Endothelial cell (in vitro differentiated cells): ENCODE data around the gene METTL21C. TPM values are rescaled to one million over a fixed set of nuclear protein-coding genes. Genes with fewer than 3 reads are reported as not detected.
A peak's percentile ranks its signal among the peaks of the same experiment; 100 is the strongest.

Experiments used
- DNase-seq: peaks from one replicate; pipeline ENCODE4 v3.0.0; 2021; ENCODE audit warnings: low spot score
- H3K27ac Mint-ChIP-seq: one replicate; pipeline ENCODE4 v1.8.0; 2021; ENCODE audit warnings: mixed read lengths, inconsistent platforms; ENCODE audit not compliant: unreplicated experiment
- H3K27me3 Mint-ChIP-seq: one replicate; pipeline ENCODE4 v1.8.0; 2021; ENCODE audit warnings: mild to moderate bottlenecking, moderate library complexity, mixed read lengths, inconsistent platforms; ENCODE audit not compliant: unreplicated experiment
- H3K36me3 Mint-ChIP-seq: one replicate; pipeline ENCODE4 v1.8.0; 2021; ENCODE audit warnings: mild to moderate bottlenecking, low read depth, mixed read lengths, inconsistent platforms; ENCODE audit not compliant: unreplicated experiment
- H3K4me1 Mint-ChIP-seq: one replicate; pipeline ENCODE4 v1.8.0; 2021; ENCODE audit warnings: mild to moderate bottlenecking, mixed read lengths, inconsistent platforms; ENCODE audit not compliant: unreplicated experiment
- H3K4me3 Mint-ChIP-seq: one replicate; pipeline ENCODE4 v1.8.0; 2021; ENCODE audit warnings: mild to moderate bottlenecking, mixed read lengths, inconsistent platforms; ENCODE audit not compliant: unreplicated experiment
- H3K9me3 Mint-ChIP-seq: one replicate; pipeline ENCODE4 v1.8.0; 2021; ENCODE audit warnings: mixed read lengths, inconsistent platforms; ENCODE audit not compliant: unreplicated experiment
- long read RNA-seq: library from polyadenylated mRNA; unstranded; transcript quantifications from one replicate; pipeline ENCODE4 v2.0.0, GENCODE V29; 2020; ENCODE audit not compliant: unreplicated experiment
- total RNA-seq: library from RNA; stranded (reverse); fragmentation: NEBNext Ultra II Directional; extraction: Animal tissue kit (Norgen Biotek cat#: 25700); gene quantifications from one replicate; pipeline ENCODE4 v1.2.1, GENCODE V29; 2021; ENCODE audit not compliant: unreplicated experiment
- TF ChIP-seq, protein P1 (sequence below): fragments of 200-600 bp; sonication (generic); IDR thresholded peaks from one replicate; pipeline ENCODE4 v1.5.0; 2021; ENCODE audit warnings: antibody characterized with exemption; ENCODE audit not compliant: unreplicated experiment

METTL21C gene
- total RNA-seq: not detected
- long read RNA-seq: 0 reads

DNA sequence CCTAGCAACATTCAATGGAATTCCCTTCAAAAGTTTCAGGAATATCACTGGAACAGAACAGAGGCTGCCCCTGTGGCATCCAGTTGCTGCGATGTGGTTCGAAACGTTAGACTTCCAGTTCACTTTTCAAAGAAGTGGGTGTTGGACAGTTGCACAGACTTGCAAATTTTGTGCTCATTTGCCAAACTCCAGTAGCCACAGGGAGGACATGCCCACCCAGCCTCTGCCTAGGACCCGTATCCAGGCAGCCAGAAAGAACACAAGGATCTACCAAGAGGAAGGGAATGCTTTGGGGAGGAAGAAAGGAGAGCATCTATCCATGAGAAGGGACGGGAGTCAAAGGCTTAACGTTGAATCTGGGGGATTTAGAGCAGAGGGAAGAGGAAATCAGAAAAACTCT lies at the start of gene METTL21C:
Gene METTL21C, minus strand, starts transcription at position 108 of the 400 bp plus-strand sequence. CDS start 546 bp downstream, outside the sequence.
- H3K9me3 Mint-ChIP-seq: no peaks in the 10 kb centered on the region
- peaks cover 10% of the 10 kb centered on the region for H3K27me3 Mint-ChIP-seq
- H3K4me1 Mint-ChIP-seq: peaks cover 20% of the 10 kb centered on the region
- H3K4me3 Mint-ChIP-seq: no peak within 1 kb of the TSS
- H3K27ac Mint-ChIP-seq: peak within 1 kb of the TSS; percentile 9
- TF ChIP-seq, protein P1, sequence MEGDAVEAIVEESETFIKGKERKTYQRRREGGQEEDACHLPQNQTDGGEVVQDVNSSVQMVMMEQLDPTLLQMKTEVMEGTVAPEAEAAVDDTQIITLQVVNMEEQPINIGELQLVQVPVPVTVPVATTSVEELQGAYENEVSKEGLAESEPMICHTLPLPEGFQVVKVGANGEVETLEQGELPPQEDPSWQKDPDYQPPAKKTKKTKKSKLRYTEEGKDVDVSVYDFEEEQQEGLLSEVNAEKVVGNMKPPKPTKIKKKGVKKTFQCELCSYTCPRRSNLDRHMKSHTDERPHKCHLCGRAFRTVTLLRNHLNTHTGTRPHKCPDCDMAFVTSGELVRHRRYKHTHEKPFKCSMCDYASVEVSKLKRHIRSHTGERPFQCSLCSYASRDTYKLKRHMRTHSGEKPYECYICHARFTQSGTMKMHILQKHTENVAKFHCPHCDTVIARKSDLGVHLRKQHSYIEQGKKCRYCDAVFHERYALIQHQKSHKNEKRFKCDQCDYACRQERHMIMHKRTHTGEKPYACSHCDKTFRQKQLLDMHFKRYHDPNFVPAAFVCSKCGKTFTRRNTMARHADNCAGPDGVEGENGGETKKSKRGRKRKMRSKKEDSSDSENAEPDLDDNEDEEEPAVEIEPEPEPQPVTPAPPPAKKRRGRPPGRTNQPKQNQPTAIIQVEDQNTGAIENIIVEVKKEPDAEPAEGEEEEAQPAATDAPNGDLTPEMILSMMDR: no peak
- H3K36me3 Mint-ChIP-seq: peaks cover 15% of the 10 kb centered on the region
- DNase-seq: no peak

DNA sequence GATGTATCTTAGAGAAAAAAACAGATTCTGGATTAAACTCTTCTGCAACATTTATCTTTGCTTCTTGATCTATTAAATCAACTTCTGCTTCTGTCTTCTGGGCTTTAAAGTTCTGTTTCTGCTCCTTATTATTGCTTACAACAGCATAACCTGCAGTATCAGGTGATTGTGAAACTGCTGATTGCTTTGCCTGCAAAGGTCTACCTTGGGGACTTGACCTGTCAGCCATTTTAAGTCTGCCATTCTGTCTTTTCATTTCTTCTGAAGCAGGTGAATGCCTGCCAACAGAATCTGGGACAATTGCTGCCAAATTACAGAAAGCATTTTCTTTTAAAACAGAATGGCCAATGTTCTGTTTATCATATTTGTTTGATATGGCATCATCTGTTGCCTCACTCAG lies 47.7 kb upstream of the METTL21C start:
- no peak overlapping the region for H3K27ac Mint-ChIP-seq
- H3K36me3 Mint-ChIP-seq: no peaks in the 10 kb centered on the region
- TF ChIP-seq, protein P1: no peak
- H3K4me3 Mint-ChIP-seq: no peak overlapping the region
- DNase-seq: no peak
- no peaks in the 10 kb centered on the region for H3K27me3 Mint-ChIP-seq
- H3K9me3 Mint-ChIP-seq: no peaks in the 10 kb centered on the region
- H3K4me1 Mint-ChIP-seq: no peaks in the 10 kb centered on the region

DNA sequence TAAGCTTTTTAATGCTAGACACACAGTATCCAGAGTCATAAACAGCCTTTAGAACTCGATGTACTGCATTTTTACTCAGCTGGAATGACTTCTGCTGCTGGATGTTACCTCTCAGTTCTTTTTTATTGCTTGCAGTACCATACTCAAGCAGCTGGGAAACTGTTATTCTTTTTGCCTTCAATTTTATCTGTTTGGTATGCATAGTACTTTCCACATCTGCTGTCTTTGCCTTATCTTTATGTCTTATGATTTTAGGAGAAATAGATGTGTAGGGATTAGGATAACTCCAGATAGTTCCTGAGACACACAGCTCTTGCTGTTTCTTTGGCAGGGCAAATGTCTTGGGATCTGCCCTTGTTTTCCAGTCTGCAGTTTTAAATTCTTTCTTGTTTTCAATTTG lies 47.3 kb upstream of the METTL21C start:
- no peaks in the 10 kb centered on the region for H3K27me3 Mint-ChIP-seq
- H3K4me1 Mint-ChIP-seq: no peaks in the 10 kb centered on the region
- H3K36me3 Mint-ChIP-seq: no peaks in the 10 kb centered on the region
- no peak for DNase-seq
- no peak overlapping the region for H3K27ac Mint-ChIP-seq
- no peak overlapping the region for H3K4me3 Mint-ChIP-seq
- H3K9me3 Mint-ChIP-seq: no peaks in the 10 kb centered on the region
- TF ChIP-seq, protein P1: no peak

DNA sequence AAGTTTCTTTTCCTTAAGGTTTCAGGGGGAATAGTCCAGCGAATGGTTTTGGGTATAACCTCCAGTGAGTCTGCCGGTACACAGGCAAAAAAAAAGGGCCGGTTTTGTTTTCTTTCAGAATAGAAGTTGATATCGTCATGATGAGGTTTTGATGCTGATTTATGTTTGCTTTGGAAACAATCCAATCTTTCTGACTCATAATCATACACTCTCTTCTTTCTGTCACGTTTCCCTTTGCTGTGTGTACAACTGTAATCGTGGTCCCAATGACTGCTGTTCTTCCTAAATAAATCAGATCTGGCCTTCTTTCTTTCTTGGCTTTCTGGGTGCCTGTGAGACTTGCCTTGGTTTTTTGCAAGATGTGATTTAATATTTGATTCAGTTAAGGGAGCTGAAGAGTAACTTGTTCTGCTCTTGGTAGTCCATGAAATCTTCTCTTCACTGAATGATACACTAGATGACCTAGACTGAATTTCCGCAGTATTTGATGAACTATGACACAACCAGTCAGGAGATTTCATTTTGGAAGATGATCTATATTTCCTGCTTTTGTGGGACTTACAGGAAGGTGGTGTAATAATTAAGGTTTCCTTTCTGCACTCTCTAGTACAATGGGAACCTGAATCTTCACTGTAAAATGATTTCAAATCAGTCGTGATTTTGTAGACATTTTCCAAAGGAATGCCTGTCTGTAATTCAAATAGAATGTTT lies 34.9 kb upstream of the METTL21C start:
- Mint-ChIP-seq H3K4me1 (peaks cover 3% of the 10 kb centered on the region), H3K36me3 (no peaks in the 10 kb centered on the region), H3K9me3 (no peaks in the 10 kb centered on the region), H3K27ac (no peak overlapping the region), H3K4me3 (no peak overlapping the region), H3K27me3 (no peaks in the 10 kb centered on the region)
- no peak for DNase-seq
- TF ChIP-seq, protein P1: no peak

DNA sequence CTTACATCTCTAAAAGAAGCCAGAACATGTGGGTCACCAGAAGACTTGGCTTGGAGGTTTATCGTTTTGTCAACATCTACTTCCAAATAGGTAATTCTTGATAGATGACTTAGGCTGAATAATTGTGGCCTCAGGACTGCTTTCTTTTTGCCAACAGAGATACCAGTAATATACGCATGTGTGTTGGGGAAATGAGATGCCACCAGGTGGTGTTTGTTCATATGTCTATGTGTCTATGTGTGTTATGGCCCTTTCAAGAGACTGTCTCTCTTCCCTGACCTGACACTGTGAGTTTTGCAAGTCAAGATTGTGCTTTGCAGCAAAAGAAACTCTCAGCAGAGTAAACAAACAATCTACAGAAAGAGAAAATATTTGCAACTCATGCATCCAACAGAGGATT lies 31.6 kb upstream of the METTL21C start:
- Mint-ChIP-seq H3K4me3 (no peak overlapping the region), H3K4me1 (peaks cover 3% of the 10 kb centered on the region), H3K27ac (no peak overlapping the region), H3K27me3 (no peaks in the 10 kb centered on the region), H3K36me3 (no peaks in the 10 kb centered on the region), H3K9me3 (no peaks in the 10 kb centered on the region)
- no peak for DNase-seq
- TF ChIP-seq, protein P1: no peak
